EL (cell line): ENCODE measurements around the gene PTPA.
"Not testable (repeated sequence)": the region's sequence is repeated elsewhere in the genome, so short reads cannot be mapped to it uniquely, and the experiment has no call there.

Experiments used
- DNase-seq: peaks from one replicate; pipeline ENCODE4 v3.0.0-alpha.2; 2016

PTPA gene

GRCh38 chr9:129109952-129110739, 1.1 kb upstream of the PTPA start:
- DNase-seq: peak; percentile 48

- DNase-seq: peak; percentile 56
These were observed 425 bp downstream of the PTPA start for GRCh38 chr9:129111528-129112151.

- DNase-seq: not testable (repeated sequence)
These were observed 1.3 kb downstream of the PTPA start for GRCh38 chr9:129112526-129112925.

GRCh38 chr9:129113645-129114304, 2.6 kb downstream of the PTPA start:
- DNase-seq: no peak

GRCh38 chr9:129118799-129119198, 7.6 kb downstream of the PTPA start:
- no peak for DNase-seq

- peak; percentile 34 for DNase-seq
These were observed 10.3 kb downstream of the PTPA start for GRCh38 chr9:129121483-129121882.

- DNase-seq: no peak
These were observed 10.9 kb downstream of the PTPA start for GRCh38 chr9:129122133-129122532.

- DNase-seq: not testable (repeated sequence)
These were observed 11.8 kb downstream of the PTPA start for GRCh38 chr9:129122976-129123375.

- no peak for DNase-seq
These were observed 13.4 kb downstream of the PTPA start for GRCh38 chr9:129124506-129125069.

- DNase-seq: peak; percentile 94
These were observed 14.3 kb downstream of the PTPA start for GRCh38 chr9:129125478-129125877.

GRCh38 chr9:129126749-129127618, 15.8 kb downstream of the PTPA start:
- DNase-seq: no peak

GRCh38 chr9:129128689-129129088, 17.5 kb downstream of the PTPA start:
- DNase-seq: no peak

GRCh38 chr9:129130271-129130670, 19.1 kb downstream of the PTPA start:
- DNase-seq: not testable (repeated sequence)

- no peak for DNase-seq
These were observed 19.6 kb downstream of the PTPA start for GRCh38 chr9:129130791-129131190.

GRCh38 chr9:129131300-129132145, 20.3 kb downstream of the PTPA start:
- peak; percentile 65 for DNase-seq

GRCh38 chr9:129133082-129133481, 21.9 kb downstream of the PTPA start:
- DNase-seq: no peak

- DNase-seq: no peak
These were observed 24.3 kb downstream of the PTPA start for GRCh38 chr9:129135476-129135875.

GRCh38 chr9:129136446-129137035, 25.3 kb downstream of the PTPA start:
- DNase-seq: no peak

- DNase-seq: no peak
These were observed 26.3 kb downstream of the PTPA start for GRCh38 chr9:129137292-129138143.

GRCh38 chr9:129138144-129138462, 26.9 kb downstream of the PTPA start:
- no peak for DNase-seq
